GM19328 (cell line): Measurements from ENCODE around the gene CCDC9B.

Source experiments
- ATAC-seq: cut with Tn5 transposase; IDR thresholded peaks from one replicate; pipeline ENCODE4 v1.9.1; 2021; ENCODE audit warnings: mild to moderate bottlenecking, moderate library complexity; ENCODE audit not compliant: unreplicated experiment

The CCDC9B gene

GRCh38 chr15:40345867-40346578 lies 5.3 kb upstream of the CCDC9B start:
- no peak for ATAC-seq

- ATAC-seq, result no peak
Observed at GRCh38 chr15:40345225-40345866, 4.6 kb upstream of the CCDC9B start.

GRCh38 chr15:40344631-40345120 lies 3.9 kb upstream of the CCDC9B start:
- ATAC-seq, result no peak

- no peak for ATAC-seq
Observed at GRCh38 chr15:40344217-40344616, 3.5 kb upstream of the CCDC9B start.

DNA sequence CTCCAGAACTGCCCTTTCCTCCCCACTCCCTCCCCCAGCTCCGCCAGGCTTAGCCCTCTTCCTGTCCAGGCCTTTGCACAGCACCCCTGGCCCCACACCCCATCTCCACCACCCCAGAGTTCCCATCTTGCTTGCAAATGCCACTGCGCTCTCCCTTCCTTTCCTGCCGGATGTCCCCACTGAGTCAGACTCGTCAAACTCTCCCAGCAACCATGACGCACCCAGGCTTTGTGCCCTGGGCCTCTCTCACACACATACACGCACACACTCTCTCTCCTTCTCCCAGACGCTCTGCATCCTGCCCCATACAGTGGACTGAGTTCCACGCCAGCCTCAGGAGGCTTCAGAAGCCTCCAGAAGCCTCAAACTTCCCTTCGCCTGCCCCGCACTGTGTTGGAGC lies 2.8 kb upstream of the CCDC9B start:
- no peak for ATAC-seq

DNA sequence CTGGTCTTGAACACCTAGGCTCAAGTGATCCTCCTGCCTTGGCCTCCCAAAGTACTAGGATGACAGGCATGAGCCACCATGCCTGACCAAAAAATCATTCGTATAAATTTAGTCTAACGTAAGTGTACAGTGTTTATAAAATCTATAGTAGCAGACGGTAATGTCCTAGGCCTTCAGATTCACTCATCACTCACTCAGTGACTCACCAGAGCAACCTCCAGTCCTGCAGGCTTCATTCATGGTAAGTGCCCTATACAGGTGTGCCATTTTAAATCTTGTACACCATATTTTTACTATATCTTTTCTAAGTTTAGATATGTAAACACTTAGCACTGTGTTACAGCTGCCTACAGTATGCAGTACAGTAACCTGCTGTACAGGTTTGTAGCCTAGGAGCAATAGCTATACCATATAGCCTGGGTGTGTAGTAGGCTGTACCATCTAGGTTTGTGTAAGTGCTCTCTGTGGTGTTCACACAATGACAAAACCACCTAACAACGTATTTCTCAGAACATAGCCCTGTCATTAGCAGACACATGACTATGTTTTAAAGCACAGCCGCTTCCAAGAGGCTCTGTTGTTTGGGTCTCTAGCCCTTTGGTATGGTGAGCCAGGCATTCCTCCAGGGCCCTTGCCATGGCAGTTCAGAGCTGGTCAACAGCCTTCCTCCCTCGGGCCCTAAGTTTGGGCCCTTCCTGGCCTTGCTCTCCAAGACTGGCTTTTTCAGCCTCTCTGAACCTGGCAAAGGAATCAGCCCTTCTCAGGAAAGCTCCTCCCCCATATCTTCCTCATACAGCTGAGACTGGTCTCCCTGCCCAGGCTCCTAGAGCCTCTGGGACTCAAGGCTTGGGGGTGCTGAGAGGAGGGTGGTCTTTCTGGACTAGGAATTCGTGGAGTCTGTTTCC lies 1.9 kb upstream of the CCDC9B start:
- ATAC-seq, result no peak

DNA sequence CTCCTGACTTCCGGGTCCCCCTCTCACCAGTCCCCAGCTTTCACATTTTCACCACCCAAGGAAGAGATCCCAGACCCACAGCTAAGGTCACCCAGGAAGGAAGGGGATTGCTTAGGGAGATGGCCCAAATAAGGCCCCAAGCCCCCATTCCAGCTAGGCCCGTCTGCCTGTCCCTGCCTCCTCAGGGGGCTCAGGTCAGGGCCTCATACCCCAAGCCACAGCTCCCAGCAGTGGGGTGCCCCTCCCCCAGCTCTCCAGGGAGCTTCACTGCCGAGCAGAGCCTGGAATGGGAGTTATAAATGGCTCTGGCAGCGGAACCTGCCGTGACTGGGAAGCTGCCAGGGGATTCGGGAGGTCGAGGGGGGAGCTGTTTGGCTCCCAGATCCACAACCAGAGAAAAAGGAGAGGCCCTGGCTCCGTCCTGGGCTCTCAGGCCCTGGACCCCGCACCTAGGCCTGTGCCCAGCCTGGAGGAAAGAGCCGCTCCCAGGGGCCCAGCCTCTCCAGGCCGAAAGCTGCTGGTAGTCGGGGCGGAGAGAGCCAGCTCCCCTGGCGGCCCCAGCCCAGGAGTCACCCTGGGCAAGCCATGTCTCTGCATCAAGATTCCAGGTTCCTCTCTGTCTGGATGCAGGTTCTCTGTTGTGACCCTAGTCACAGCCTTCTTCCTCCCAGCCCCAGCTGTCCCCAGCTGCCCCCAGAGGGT lies 550 bp downstream of the CCDC9B start:
- no peak for ATAC-seq

- ATAC-seq, result no peak
Observed at GRCh38 chr15:40339621-40339945, 1.2 kb downstream of the CCDC9B start.

DNA sequence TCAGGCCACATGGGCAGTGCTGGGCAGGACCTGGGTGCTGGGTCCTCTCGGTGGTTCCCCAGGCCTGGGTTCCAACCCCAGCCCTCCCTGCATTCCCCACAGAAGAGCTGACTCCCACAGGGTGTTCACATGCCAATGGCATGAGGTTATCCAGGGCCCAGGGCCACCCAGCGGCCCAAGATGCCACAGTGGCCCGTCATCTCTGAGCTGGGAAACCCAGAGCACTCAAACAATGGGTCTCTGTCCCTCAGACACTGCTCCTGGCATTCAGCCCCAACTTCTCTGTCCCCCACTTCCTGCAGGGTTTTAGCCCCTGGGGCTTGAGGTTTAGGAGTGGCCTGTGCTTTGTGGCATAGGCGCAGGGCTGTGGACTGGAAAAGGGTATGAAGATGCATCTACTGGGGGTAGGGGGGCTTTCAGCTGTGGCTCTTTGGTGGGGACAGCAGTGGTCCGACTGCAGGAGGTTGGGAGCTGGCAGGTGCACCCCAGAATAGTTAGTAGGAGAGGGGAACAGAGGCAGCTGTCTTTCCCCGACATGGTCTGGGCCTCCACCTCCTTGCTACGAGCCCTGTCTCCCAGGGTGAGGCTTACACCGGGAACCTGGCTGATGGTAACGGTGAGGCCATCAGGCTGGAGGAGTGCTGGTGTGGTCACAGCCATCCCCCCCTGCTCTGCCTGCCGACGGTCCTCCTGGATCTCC lies 1.7 kb downstream of the CCDC9B start:
- ATAC-seq, result no peak

DNA sequence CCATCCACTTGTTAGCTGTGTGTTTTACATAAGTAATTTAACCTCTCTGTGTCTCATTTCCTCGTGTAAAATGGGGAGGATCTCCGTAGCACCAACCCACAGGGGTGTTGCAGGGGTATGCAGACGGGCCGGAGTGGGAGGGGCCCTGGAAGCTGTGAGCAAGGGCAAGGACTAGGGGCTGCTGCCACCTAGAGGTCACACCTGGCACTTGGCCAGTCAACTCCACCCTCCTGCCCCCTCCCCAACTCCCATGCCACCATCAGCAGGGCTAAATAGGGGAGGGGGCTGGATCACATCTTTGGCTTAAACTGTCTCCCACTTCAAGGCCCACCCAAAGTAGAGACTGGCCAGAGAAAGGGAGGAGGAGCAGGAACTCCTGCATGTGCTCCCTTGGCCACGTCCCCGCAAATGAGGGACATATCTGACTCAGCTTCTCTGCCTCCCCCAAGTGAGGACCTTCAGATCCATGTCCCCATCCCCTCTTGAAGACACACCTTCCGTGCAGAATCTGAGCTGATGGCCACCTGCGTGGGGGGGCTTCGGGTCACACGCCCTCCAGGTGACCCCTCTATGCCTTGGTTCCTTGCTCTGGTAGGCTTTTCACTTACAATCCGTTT lies 2.6 kb downstream of the CCDC9B start:
- no peak for ATAC-seq

DNA sequence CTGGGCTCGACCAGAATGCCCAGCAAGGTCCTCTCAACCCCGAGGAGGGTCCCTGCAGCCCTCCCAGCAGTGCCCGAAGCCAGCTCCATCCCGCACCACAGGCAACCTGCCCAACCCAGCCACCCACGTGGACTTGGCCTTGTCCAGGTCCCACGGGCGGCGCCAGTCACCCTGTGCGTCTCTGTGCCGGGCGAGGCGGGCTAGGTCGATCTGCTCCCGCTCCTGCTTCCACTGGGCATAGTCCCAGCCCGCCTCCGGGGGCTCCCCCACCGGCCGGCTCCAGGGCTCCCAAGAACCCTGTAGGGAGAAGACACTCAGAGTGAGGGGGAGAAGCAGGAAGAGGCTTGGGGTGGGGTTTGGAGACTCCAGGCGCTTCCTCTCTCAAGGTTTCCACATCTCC lies 3.1 kb downstream of the CCDC9B start:
- no peak for ATAC-seq

DNA sequence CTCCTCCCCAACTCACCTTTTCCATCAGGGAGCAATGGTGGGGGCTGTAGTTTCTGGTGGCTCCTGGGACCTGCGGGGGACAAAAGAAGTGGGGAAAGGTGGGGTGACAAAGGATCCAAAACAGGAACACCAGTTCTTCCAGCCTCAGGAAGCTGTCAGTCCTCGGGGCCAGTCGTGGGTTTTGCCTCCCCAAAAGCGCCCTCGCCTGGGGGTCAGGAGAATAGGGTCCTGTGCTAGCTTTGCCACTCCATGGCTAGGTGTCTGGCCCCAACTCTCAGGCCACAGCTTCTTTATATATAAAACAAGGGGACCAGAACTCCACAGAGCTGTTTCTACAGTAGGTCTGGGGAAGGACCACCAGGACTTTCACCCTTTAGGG lies 4.0 kb downstream of the CCDC9B start:
- no peak for ATAC-seq

DNA sequence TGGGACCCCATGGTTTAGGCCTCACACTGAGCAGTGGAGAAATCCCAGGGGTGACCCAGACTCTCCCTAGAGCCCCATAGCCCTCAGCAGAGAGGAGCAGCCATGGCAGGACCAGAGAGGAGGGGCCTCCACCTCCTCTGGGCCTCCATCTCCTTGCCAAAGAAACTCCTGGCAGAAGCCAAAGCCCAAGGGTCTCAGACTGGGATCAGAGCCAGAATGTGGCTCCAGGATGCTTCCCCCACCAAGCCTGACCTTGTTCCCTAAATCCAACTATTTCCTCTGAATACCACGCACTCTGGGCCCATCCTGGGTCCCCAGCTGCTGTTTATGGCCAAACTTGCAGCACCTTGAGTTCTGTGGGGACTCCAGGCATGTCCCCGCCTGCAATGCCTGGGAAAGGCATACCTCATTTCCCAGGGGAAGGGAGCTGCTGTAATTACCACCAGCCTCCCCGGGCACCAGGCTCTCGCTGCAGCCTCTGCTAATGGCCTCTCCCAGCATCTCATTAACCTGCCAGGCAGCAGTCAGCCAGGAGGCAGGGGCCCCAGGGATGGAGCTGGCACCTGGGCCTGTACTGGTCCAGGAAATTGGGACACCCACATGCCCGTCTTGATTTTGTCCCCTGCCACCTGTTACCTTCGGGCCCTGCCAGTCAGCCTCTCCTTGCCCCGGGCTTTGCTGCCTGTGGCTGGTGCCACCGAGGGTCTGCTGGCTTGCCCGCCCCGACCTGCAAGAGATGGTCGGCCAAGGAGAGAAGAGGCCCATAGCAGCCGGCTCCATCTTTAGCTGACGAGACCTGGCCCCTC lies 4.6 kb downstream of the CCDC9B start:
- ATAC-seq, result no peak

GRCh38 chr15:40334941-40335795 lies 5.6 kb downstream of the CCDC9B start:
- ATAC-seq, result no peak

DNA sequence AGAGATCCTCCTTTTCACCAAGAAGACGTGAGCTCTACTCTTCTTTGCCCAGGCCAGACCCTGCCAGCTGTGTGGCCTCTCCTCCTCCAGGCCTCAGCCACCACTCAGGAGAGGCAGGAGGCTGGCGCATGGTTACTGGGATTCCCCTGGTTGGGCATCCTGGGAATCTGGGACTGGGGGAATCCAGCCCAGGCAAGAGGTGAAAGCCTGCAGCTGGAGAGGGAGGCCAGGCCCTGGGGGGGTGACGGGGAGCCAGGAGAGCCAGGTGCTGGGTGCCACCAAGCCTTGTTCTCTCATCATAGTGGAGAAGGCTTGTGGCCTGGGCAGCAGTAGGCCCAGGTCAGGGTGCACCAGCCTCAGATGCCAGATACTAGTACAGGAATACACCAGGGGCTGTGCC lies 6.2 kb downstream of the CCDC9B start:
- ATAC-seq, result no peak

DNA sequence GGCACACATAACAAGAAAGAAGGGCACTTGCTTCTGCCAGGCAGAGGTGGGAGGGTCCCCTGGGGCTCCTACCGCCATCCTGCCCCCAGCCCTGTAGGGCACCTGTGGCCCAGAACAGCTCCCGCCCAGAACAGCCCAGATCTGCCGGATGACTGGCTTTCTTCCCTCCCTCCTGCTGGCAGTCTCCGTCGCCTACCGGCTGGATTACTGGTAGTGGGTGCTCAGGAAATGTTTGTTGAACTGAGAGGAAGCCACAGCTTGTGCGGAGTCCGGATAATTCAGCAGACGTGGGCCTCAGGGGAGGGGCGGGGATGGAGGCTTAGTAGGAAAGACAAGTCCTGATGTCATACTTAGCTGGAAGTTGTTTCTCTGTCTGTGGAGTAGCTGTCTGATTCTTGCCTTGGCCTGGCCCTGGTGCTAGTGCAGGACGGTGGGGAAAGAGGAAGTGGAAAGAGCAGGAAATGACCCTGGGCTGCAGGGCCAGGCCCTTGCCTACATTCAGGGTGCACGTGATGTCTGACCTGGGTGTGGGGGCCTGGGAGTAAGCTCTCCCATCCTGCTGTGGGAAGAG lies 6.7 kb downstream of the CCDC9B start:
- no peak for ATAC-seq

GRCh38 chr15:40332113-40332781 lies 8.5 kb downstream of the CCDC9B start:
- ATAC-seq, result no peak

DNA sequence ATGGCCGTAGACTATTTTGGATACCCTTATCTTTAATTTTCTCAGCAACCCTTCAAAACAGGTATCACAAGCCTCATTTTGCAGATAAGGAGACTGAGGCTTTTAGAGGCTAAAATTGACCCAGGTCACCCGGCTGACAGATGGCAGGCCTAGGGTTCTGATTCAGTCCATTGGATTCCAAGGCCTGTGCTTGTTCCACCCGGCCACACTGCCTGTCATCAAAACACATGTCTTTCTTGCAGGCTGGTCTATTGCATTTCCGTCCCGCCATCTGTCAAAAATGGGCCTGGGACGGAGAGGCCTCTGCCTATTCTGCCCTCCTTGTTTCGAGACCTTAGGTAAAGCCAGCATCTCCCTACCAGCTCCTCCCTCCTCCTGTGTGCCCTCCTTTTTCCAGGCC lies 9.1 kb downstream of the CCDC9B start:
- no peak for ATAC-seq
